ENCODE measurements around the gene AGT.

AGT gene

GRCh38 chr1:230757856-230758708 is 44.2 kb upstream of the AGT start:
- TF ChIP-seq CTCF (conservative IDR thresholded peaks at IDR 0.05; ENCODE audit: control insufficient read depth, insufficient read depth, low read depth, low read length) = no peak
- no peak for DNase-seq (ENCODE audit: low read depth)
- H3K4me3 ChIP-seq (ENCODE audit: control insufficient read depth, low read depth, low read length) = no peak overlapping the region

- peak; percentile 81 for DNase-seq (ENCODE audit: low read depth)
- TF ChIP-seq CTCF (conservative IDR thresholded peaks at IDR 0.05; ENCODE audit: control insufficient read depth, insufficient read depth, low read depth, low read length) = no peak
- no peak overlapping the region for H3K4me3 ChIP-seq (ENCODE audit: control insufficient read depth, low read depth, low read length)
Observed at GRCh38 chr1:230754796-230755195, 40.9 kb upstream of the AGT start.

- TF ChIP-seq CTCF (conservative IDR thresholded peaks at IDR 0.05; ENCODE audit: control insufficient read depth, insufficient read depth, low read depth, low read length) = no peak
- no peak for DNase-seq (ENCODE audit: low read depth)
- H3K4me3 ChIP-seq (ENCODE audit: control insufficient read depth, low read depth, low read length) = no peak overlapping the region
Observed at GRCh38 chr1:230753586-230754251, 39.8 kb upstream of the AGT start.

GRCh38 chr1:230753191-230753585 is 39.3 kb upstream of the AGT start:
- no peak for TF ChIP-seq CTCF (conservative IDR thresholded peaks at IDR 0.05; ENCODE audit: control insufficient read depth, insufficient read depth, low read depth, low read length)
- no peak overlapping the region for H3K4me3 ChIP-seq (ENCODE audit: control insufficient read depth, low read depth, low read length)
- DNase-seq (ENCODE audit: low read depth) = no peak

- no peak for TF ChIP-seq CTCF (conservative IDR thresholded peaks at IDR 0.05; ENCODE audit: control insufficient read depth, insufficient read depth, low read depth, low read length)
- no peak overlapping the region for H3K4me3 ChIP-seq (ENCODE audit: control insufficient read depth, low read depth, low read length)
- DNase-seq (ENCODE audit: low read depth) = no peak
Observed at GRCh38 chr1:230752407-230752806, 38.5 kb upstream of the AGT start.

- TF ChIP-seq CTCF (conservative IDR thresholded peaks at IDR 0.05; ENCODE audit: control insufficient read depth, insufficient read depth, low read depth, low read length) = no peak
- H3K4me3 ChIP-seq (ENCODE audit: control insufficient read depth, low read depth, low read length) = no peak overlapping the region
- DNase-seq (ENCODE audit: low read depth) = no peak
Observed at GRCh38 chr1:230750986-230751625, 37.2 kb upstream of the AGT start.
